Type B pancreatic cell (in vitro differentiated cells): ENCODE results near the gene CABLES1. TPM values are rescaled to one million over a fixed set of nuclear protein-coding genes. Genes with fewer than 3 reads are reported as not detected.

Experiments used
- DNase-seq: peaks from one replicate; pipeline ENCODE4 v3.0.0; 2021; ENCODE audit warnings: mixed read lengths; ENCODE audit not compliant: unreplicated experiment; ENCODE audit errors: extremely low spot score
- H3K27ac Mint-ChIP-seq: 2 replicates; pipeline ENCODE4 v1.8.0; 2021; ENCODE audit warnings: mild to moderate bottlenecking, mixed read lengths
- H3K27me3 Mint-ChIP-seq: 2 replicates; pipeline ENCODE4 v1.8.0; 2021; ENCODE audit warnings: mixed read lengths
- H3K36me3 Mint-ChIP-seq: 2 replicates; pipeline ENCODE4 v1.8.0; 2021; ENCODE audit warnings: mixed read lengths
- H3K4me1 Mint-ChIP-seq: one replicate; pipeline ENCODE4 v1.8.0; 2021; ENCODE audit warnings: mixed read lengths; ENCODE audit not compliant: unreplicated experiment
- H3K4me3 Mint-ChIP-seq: 2 replicates; pipeline ENCODE4 v1.8.0; 2021; ENCODE audit warnings: mild to moderate bottlenecking, mixed read lengths
- H3K9me3 Mint-ChIP-seq: 2 replicates; pipeline ENCODE4 v1.8.0; 2021; ENCODE audit warnings: mixed read lengths
- CTCF ChIP-seq: fragments of 200-600 bp; sonication (generic); conservative IDR thresholded peaks from 2 replicates; pipeline ENCODE4 v1.5.0; 2021; ENCODE audit warnings: antibody characterized with exemption, mild to moderate bottlenecking
- total RNA-seq: library from RNA; stranded (reverse); gene quantifications from 2 replicates; pipeline ENCODE4 v1.2.1, GENCODE V29; 2021; ENCODE audit warnings: low replicate concordance

The CABLES1 gene
- total RNA-seq, 1 donor from 2014 or later, result 11.4 TPM

GRCh38 chr18:23209031-23209430, 73.7 kb downstream of the CABLES1 start:
- Mint-ChIP-seq H3K36me3 (peaks cover 14% of the 10 kb centered on the region), H3K9me3 (peaks cover 4% of the 10 kb centered on the region), H3K27ac (no peak overlapping the region), H3K27me3 (no peaks in the 10 kb centered on the region), H3K4me1 (peaks cover 7% of the 10 kb centered on the region), H3K4me3 (no peak overlapping the region)
- TF ChIP-seq CTCF, result no peak
- no peak for DNase-seq

GRCh38 chr18:23209796-23210195, 74.5 kb downstream of the CABLES1 start:
- H3K36me3 Mint-ChIP-seq, result peaks cover 16% of the 10 kb centered on the region
- H3K27me3 Mint-ChIP-seq, result no peaks in the 10 kb centered on the region
- H3K4me1 Mint-ChIP-seq, result no peaks in the 10 kb centered on the region
- H3K27ac Mint-ChIP-seq, result no peak overlapping the region
- no peak overlapping the region for H3K4me3 Mint-ChIP-seq
- peaks cover 4% of the 10 kb centered on the region for H3K9me3 Mint-ChIP-seq
- TF ChIP-seq CTCF, result no peak
- DNase-seq, result no peak

DNA sequence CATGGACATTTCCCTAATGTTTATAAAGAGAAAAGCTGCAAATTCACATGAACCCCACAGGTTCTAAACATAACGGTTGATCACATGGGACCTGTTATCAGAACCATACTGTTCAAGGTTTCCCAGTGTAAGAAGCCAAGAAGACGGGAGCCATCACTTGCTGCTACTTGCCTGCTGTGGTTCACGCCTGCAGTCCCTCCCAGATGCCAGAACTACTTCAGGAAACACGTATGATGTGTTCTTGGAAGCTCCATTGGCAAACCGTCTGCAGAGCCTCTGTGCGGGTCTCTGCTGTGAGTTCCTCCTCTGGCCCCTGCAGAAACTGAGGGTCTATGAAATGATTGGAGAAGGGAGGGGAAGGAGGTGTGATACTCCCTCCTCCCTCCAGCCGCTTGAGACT, 75.2 kb downstream of the CABLES1 start:
- no peak for DNase-seq
- H3K27me3 Mint-ChIP-seq, result no peaks in the 10 kb centered on the region
- H3K27ac Mint-ChIP-seq, result no peak overlapping the region
- H3K4me3 Mint-ChIP-seq, result no peak overlapping the region
- no peaks in the 10 kb centered on the region for H3K4me1 Mint-ChIP-seq
- peaks cover 4% of the 10 kb centered on the region for H3K9me3 Mint-ChIP-seq
- no peak for TF ChIP-seq CTCF
- H3K36me3 Mint-ChIP-seq, result peaks cover 16% of the 10 kb centered on the region

- Mint-ChIP-seq H3K36me3 (peaks cover 16% of the 10 kb centered on the region), H3K27me3 (no peaks in the 10 kb centered on the region), H3K4me3 (no peak overlapping the region), H3K4me1 (no peaks in the 10 kb centered on the region), H3K27ac (no peak overlapping the region), H3K9me3 (peaks cover 4% of the 10 kb centered on the region)
- TF ChIP-seq CTCF, result no peak
- DNase-seq, result no peak
Measured at GRCh38 chr18:23211146-23211545, 75.9 kb downstream of the CABLES1 start.

DNA sequence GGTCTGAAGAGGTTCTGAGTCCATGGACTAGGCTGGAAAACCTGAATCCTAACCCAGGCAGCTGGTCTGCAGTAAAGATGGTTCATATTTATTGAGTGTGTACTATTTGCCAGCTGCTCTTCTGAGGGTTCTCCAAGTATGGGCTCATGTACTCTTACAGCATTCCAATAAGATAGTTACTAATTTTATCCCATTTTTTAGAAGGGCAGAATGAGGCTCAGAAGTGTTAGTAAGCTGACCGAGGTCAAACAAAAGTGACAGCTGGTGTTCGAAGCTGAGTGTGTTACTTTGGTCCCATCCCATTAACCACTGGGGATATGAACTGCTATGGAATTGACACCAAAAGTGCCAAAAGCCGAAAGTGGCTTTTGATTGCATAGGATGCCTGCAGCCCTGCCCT, 76.9 kb downstream of the CABLES1 start:
- no peak overlapping the region for H3K27ac Mint-ChIP-seq
- TF ChIP-seq CTCF, result no peak
- H3K9me3 Mint-ChIP-seq, result peaks cover 4% of the 10 kb centered on the region
- no peaks in the 10 kb centered on the region for H3K4me1 Mint-ChIP-seq
- H3K36me3 Mint-ChIP-seq, result peaks cover 11% of the 10 kb centered on the region
- no peaks in the 10 kb centered on the region for H3K27me3 Mint-ChIP-seq
- H3K4me3 Mint-ChIP-seq, result no peak overlapping the region
- no peak for DNase-seq

DNA sequence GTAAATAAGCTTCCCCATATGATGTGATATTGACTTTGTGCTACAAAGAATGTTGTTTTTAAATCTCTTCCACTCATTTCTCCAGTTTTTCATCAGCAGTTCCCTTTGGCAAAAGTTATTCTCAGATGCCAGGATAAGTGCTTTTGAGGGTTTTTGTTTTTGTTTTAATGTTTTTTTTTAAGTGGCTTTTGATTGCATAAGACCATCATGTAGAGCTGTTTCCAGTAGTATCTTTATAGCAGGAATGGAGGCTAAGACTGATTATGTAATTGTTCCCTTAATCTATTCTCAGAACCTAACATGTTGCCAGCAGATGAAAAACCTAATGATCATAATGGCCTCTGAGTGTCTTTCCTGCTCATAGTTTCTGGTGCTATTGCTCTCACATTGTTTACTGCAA, 77.9 kb downstream of the CABLES1 start:
- no peak overlapping the region for H3K4me3 Mint-ChIP-seq
- H3K36me3 Mint-ChIP-seq, result peaks cover 11% of the 10 kb centered on the region
- no peak for TF ChIP-seq CTCF
- DNase-seq, result no peak
- peaks cover 4% of the 10 kb centered on the region for H3K9me3 Mint-ChIP-seq
- no peaks in the 10 kb centered on the region for H3K4me1 Mint-ChIP-seq
- H3K27ac Mint-ChIP-seq, result no peak overlapping the region
- H3K27me3 Mint-ChIP-seq, result no peaks in the 10 kb centered on the region
